Thoracic aorta (tissue), 2 donors: ENCODE results near the gene LAMTOR3. TPM values are rescaled to one million over a fixed set of nuclear protein-coding genes. Genes with fewer than 3 reads are reported as not detected.
A peak's percentile ranks its signal among the peaks of the same experiment; 100 is the strongest.

Source experiments
- ATAC-seq: fragments of 150-250 bp; one replicate; pipeline ENCODE4 v1.8.0; 2017; ENCODE audit warnings: low read depth; ENCODE audit not compliant: insufficient number of reproducible peaks, low FRiP score
- DNase-seq: peaks from one replicate; pipeline ENCODE4 v3.0.0-alpha.2; 2020; ENCODE audit warnings: low spot score
- H3K27ac ChIP-seq, 2 donors: fragments of 200-600 bp; sonication (generic); 1 replicate in 1 of 2; 2 replicates in 1 of 2; pipeline ENCODE4 v1.5.1; 2016; ENCODE audit warnings: mild to moderate bottlenecking in 2 of 2, moderate library complexity in 2 of 2
- H3K27me3 ChIP-seq: fragments of 200-600 bp; sonication (generic); replicated peaks from 2 replicates; pipeline ENCODE4 v1.6.0; 2016; ENCODE audit warnings: mild to moderate bottlenecking; ENCODE audit not compliant: insufficient read depth
- H3K36me3 ChIP-seq: fragments of 200-600 bp; sonication (generic); one replicate; pipeline ENCODE4 v1.5.1; 2016
- H3K4me1 ChIP-seq, 2 donors: fragments of 200-600 bp; sonication (generic); 1 replicate in 1 of 2; 2 replicates in 1 of 2; pipeline versions ENCODE4 v1.5.1 to v1.6.0; 2016; ENCODE audit warnings: low read depth in 2 of 2, mild to moderate bottlenecking in 1 of 2; ENCODE audit not compliant: control insufficient read depth in 1 of 2
- H3K4me3 ChIP-seq: fragments of 200-600 bp; sonication (generic); 2 replicates; pipeline ENCODE4 v1.5.1; 2016; ENCODE audit warnings: mild to moderate bottlenecking
- H3K9me3 ChIP-seq: fragments of 200-600 bp; sonication (generic); 2 replicates; pipeline ENCODE4 v1.5.1; 2016
- CTCF ChIP-seq: fragments of 200-600 bp; sonication (generic); IDR thresholded peaks from one replicate; pipeline ENCODE4 v1.5.1; 2019; ENCODE audit warnings: antibody characterized with exemption
- total RNA-seq, 2 donors: library from RNA; depleted of rRNA; stranded (reverse); fragments of >200 nt; gene quantifications; one replicate each; pipeline versions ENCODE4 v1.1.0 to v1.2.3, GENCODE V29; 2016

LAMTOR3 gene
- total RNA-seq, 2 donors from 2014 or later: 28.4 to 29.5 TPM

- H3K27me3 ChIP-seq: no peaks in the 10 kb centered on the region
- peaks cover 0 to 12% of the 10 kb centered on the region in 2 donors for H3K4me1 ChIP-seq
- no peaks in the 10 kb centered on the region for H3K9me3 ChIP-seq
- ATAC-seq (no peak), DNase-seq (no peak)
- TF ChIP-seq CTCF: no peak
- peaks cover 8% of the 10 kb centered on the region for H3K36me3 ChIP-seq
- H3K27ac ChIP-seq: no peak overlapping the region
- H3K4me3 ChIP-seq: no peak overlapping the region
These were observed 8.5 kb downstream of the LAMTOR3 start for GRCh38 chr4:99885687-99886086.

- TF ChIP-seq CTCF: peak; percentile 33
- no peaks in the 10 kb centered on the region for H3K27me3 ChIP-seq
- H3K9me3 ChIP-seq: no peaks in the 10 kb centered on the region
- H3K36me3 ChIP-seq: peaks cover 13% of the 10 kb centered on the region
- H3K27ac ChIP-seq: no peak overlapping the region
- DNase-seq: no peak
- peaks cover 0 to 12% of the 10 kb centered on the region in 2 donors for H3K4me1 ChIP-seq
- ATAC-seq: no peak
- no peak overlapping the region for H3K4me3 ChIP-seq
These were observed 9.1 kb downstream of the LAMTOR3 start for GRCh38 chr4:99885063-99885664.

DNA sequence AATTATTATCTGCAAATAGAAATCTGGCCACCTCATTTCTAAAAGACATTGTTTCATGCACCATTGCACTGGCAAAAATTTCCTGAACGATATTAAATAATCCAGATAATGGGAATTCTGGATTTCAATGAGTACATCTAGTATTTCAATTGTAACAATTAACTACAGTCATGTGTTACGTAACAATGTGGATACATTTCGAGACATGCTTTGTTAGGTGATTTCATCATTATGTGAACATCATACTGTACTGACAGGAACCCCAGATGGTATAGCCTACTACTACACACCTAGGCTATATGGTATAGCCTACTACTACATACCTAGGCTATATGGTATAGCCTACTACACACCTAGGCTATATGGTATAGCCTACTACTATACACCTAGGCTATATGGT is 14.8 kb downstream of the LAMTOR3 start:
- peaks cover 21% of the 10 kb centered on the region for H3K36me3 ChIP-seq

GRCh38 chr4:99878604-99879003 is 15.6 kb downstream of the LAMTOR3 start:
- no peak overlapping the region for H3K27ac ChIP-seq
- ATAC-seq: no peak
- no peaks in the 10 kb centered on the region for H3K27me3 ChIP-seq
- H3K4me3 ChIP-seq: no peak overlapping the region
- no peak for TF ChIP-seq CTCF
- DNase-seq: no peak
- no peaks in the 10 kb centered on the region for H3K4me1 ChIP-seq
- no peaks in the 10 kb centered on the region for H3K9me3 ChIP-seq
- peaks cover 21% of the 10 kb centered on the region for H3K36me3 ChIP-seq

More for the DNA sequence above, 14.8 kb downstream of the LAMTOR3 start:
- TF ChIP-seq CTCF: no peak
- no peak overlapping the region for H3K4me3 ChIP-seq
- no peaks in the 10 kb centered on the region for H3K4me1 ChIP-seq
- DNase-seq: no peak
- ATAC-seq: no peak
- no peaks in the 10 kb centered on the region for H3K9me3 ChIP-seq
- H3K27ac ChIP-seq: no peak overlapping the region
- no peaks in the 10 kb centered on the region for H3K27me3 ChIP-seq

GRCh38 chr4:99876946-99877345 is 17.3 kb downstream of the LAMTOR3 start:
- Histone ChIP-seq H3K36me3 (peaks cover 21% of the 10 kb centered on the region), H3K4me3 (no peak overlapping the region), H3K27me3 (no peaks in the 10 kb centered on the region), H3K4me1 (no peaks in the 10 kb centered on the region), H3K9me3 (no peaks in the 10 kb centered on the region), H3K27ac (no peak overlapping the region)
- no peak for TF ChIP-seq CTCF
- ATAC-seq (no peak), DNase-seq (no peak)
